OCI-LY1 (cell line): ENCODE results near the gene UGT1A4.
"Not testable (repeated sequence)": the region's sequence is repeated elsewhere in the genome, so short reads cannot be mapped to it uniquely, and the experiment has no call there.

Source experiments
- H2AFZ ChIP-seq: fragments of 200-600 bp; sonication (generic), shearing (Covaris generic); 2 replicates; pipeline ENCODE4 v1.6.0; 2014; ENCODE audit warnings: antibody characterized with exemption, mild to moderate bottlenecking, low read length
- H3F3A ChIP-seq: fragments of 200-600 bp; sonication (generic), shearing (Covaris generic); 2 replicates; pipeline ENCODE4 v1.6.0; 2014; ENCODE audit warnings: mild to moderate bottlenecking, antibody characterized with exemption, low read length, moderate library complexity; ENCODE audit not compliant: insufficient read depth
- H3K27ac ChIP-seq: fragments of 200-600 bp; sonication (generic); 2 replicates; pipeline ENCODE4 v1.5.1; 2014; ENCODE audit warnings: low read length, mixed run types, mild to moderate bottlenecking, low read depth; ENCODE audit not compliant: poor library complexity, severe bottlenecking
- H3K27me3 ChIP-seq: fragments of 200-600 bp; sonication (generic); 2 replicates; pipeline ENCODE4 v1.6.0; 2014; ENCODE audit warnings: antibody characterized with exemption, mild to moderate bottlenecking, low read length, moderate library complexity; ENCODE audit not compliant: insufficient read depth
- H3K36me3 ChIP-seq: fragments of 200-600 bp; sonication (generic); 2 replicates; pipeline ENCODE4 v1.6.1; 2014; ENCODE audit warnings: mild to moderate bottlenecking, antibody characterized with exemption, low read length, moderate library complexity, mixed read lengths; ENCODE audit not compliant: insufficient read depth
- H3K4me1 ChIP-seq: fragments of 200-600 bp; sonication (generic); 2 replicates; pipeline ENCODE4 v1.5.1; 2014; ENCODE audit warnings: mild to moderate bottlenecking, low read length, moderate library complexity; ENCODE audit not compliant: insufficient read depth, severe bottlenecking
- H3K4me2 ChIP-seq: fragments of 200-600 bp; sonication (generic), shearing (Covaris generic); 2 replicates; pipeline ENCODE4 v1.6.1; 2014; ENCODE audit warnings: low read length
- H3K4me3 ChIP-seq: fragments of 200-600 bp; sonication (generic); 2 replicates; pipeline ENCODE4 v1.5.1; 2014; ENCODE audit warnings: low read length, low read depth, mild to moderate bottlenecking, mixed read lengths; ENCODE audit not compliant: poor library complexity, severe bottlenecking
- H3K79me2 ChIP-seq: fragments of 200-600 bp; shearing (Covaris generic); 2 replicates; pipeline ENCODE4 v1.6.1; 2016; ENCODE audit warnings: mixed run types, low read length, mixed read lengths; ENCODE audit not compliant: insufficient read depth
- H3K9ac ChIP-seq: fragments of 200-600 bp; sonication (generic), shearing (Covaris generic); 2 replicates; pipeline ENCODE4 v1.6.1; 2014; ENCODE audit warnings: mild to moderate bottlenecking, low read length, mixed read lengths
- H3K9me2 ChIP-seq: fragments of 200-600 bp; sonication (generic), shearing (Covaris generic); 2 replicates; pipeline ENCODE4 v1.6.1; 2014; ENCODE audit warnings: low read depth, mild to moderate bottlenecking, low read length, mixed read lengths
- H3K9me3 ChIP-seq: fragments of 200-600 bp; shearing (Covaris generic); 2 replicates; pipeline ENCODE4 v1.6.1; 2014; ENCODE audit warnings: low read length, mixed read lengths
- H4K20me1 ChIP-seq: fragments of 200-600 bp; sonication (generic), shearing (Covaris generic); 2 replicates; pipeline ENCODE4 v1.6.0; 2016; ENCODE audit warnings: mild to moderate bottlenecking, low read length; ENCODE audit not compliant: insufficient read depth
- EZH2 ChIP-seq: fragments of 200-600 bp; sonication (generic), shearing (Covaris generic); IDR thresholded peaks from 2 replicates; pipeline ENCODE4 v1.8.0; 2017; ENCODE audit warnings: borderline replicate concordance, mixed run types, mild to moderate bottlenecking, antibody characterized with exemption, low read length, moderate library complexity, mixed read lengths
- TF ChIP-seq, protein P1 (sequence below): fragments of 200-600 bp; sonication (generic), shearing (Covaris generic); IDR thresholded peaks from 2 replicates; pipeline ENCODE4 v1.5.1; 2017; ENCODE audit warnings: mild to moderate bottlenecking, antibody characterized with exemption, low read length, moderate library complexity, mixed read lengths

The UGT1A4 gene

GRCh38 chr2:233714121-233714520 is 4.4 kb upstream of the UGT1A4 start:
- no peak overlapping the region for H3K4me2 ChIP-seq
- no peak for TF ChIP-seq EZH2
- TF ChIP-seq, protein P1, sequence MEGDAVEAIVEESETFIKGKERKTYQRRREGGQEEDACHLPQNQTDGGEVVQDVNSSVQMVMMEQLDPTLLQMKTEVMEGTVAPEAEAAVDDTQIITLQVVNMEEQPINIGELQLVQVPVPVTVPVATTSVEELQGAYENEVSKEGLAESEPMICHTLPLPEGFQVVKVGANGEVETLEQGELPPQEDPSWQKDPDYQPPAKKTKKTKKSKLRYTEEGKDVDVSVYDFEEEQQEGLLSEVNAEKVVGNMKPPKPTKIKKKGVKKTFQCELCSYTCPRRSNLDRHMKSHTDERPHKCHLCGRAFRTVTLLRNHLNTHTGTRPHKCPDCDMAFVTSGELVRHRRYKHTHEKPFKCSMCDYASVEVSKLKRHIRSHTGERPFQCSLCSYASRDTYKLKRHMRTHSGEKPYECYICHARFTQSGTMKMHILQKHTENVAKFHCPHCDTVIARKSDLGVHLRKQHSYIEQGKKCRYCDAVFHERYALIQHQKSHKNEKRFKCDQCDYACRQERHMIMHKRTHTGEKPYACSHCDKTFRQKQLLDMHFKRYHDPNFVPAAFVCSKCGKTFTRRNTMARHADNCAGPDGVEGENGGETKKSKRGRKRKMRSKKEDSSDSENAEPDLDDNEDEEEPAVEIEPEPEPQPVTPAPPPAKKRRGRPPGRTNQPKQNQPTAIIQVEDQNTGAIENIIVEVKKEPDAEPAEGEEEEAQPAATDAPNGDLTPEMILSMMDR = no peak
- no peaks in the 10 kb centered on the region for H3K4me1 ChIP-seq
- no peak overlapping the region for H3K4me3 ChIP-seq
- no peaks in the 10 kb centered on the region for H3K9me3 ChIP-seq
- H4K20me1 ChIP-seq = no peaks in the 10 kb centered on the region
- no peak overlapping the region for H2AFZ ChIP-seq
- H3K79me2 ChIP-seq = no peaks in the 10 kb centered on the region
- H3K9ac ChIP-seq = no peak overlapping the region
- no peaks in the 10 kb centered on the region for H3K36me3 ChIP-seq
- H3F3A ChIP-seq = no peaks in the 10 kb centered on the region
- H3K27me3 ChIP-seq = no peaks in the 10 kb centered on the region
- no peaks in the 10 kb centered on the region for H3K9me2 ChIP-seq
- H3K27ac ChIP-seq = no peak overlapping the region

GRCh38 chr2:233728723-233729301 is 10.3 kb downstream of the UGT1A4 start, which contains the start of gene UGT1A3:
UGT1A3 (plus strand) TSS chr2:233729042; CDS start chr2:233729127, 85 bp downstream.
- Histone ChIP-seq H3K9me3 (no peaks in the 10 kb centered on the region), H3K79me2 (no peaks in the 10 kb centered on the region), H3K4me2 (no peak within 1 kb of the TSS), H2AFZ (no peak within 1 kb of the TSS), H3K4me1 (no peaks in the 10 kb centered on the region), H3K4me3 (no peak within 1 kb of the TSS), H3K27me3 (no peaks in the 10 kb centered on the region), H3K27ac (no peak within 1 kb of the TSS), H3K9me2 (no peaks in the 10 kb centered on the region), H4K20me1 (no peaks in the 10 kb centered on the region), H3F3A (no peaks in the 10 kb centered on the region), H3K36me3 (no peaks in the 10 kb centered on the region), H3K9ac (no peak within 1 kb of the TSS)
- no peak for TF ChIP-seq EZH2
- TF ChIP-seq, protein P1 = no peak

GRCh38 chr2:233736868-233737653 is 18.5 kb downstream of the UGT1A4 start:
- H3K79me2 ChIP-seq, H3F3A ChIP-seq, H3K4me2 ChIP-seq, H3K9me2 ChIP-seq, H3K27ac ChIP-seq, H3K27me3 ChIP-seq, H3K4me3 ChIP-seq, H3K9me3 ChIP-seq, H3K36me3 ChIP-seq, H3K4me1 ChIP-seq, H3K9ac ChIP-seq, H4K20me1 ChIP-seq, H2AFZ ChIP-seq: not testable (repeated sequence)
